ENCODE results near the gene AGPAT2. TPM values are rescaled to one million over a fixed set of nuclear protein-coding genes. Genes with fewer than 3 reads are reported as not detected.
"Not testable (repeated sequence)": the region's sequence is repeated elsewhere in the genome, so short reads cannot be mapped to it uniquely, and the experiment has no call there.

AGPAT2 gene
- total and polyA plus RNA-seq, 2 donors: 9.8 to 78.9 TPM

GRCh38 chr9:136714096-136714892 lies 27.0 kb upstream of the AGPAT2 start:
- no peak overlapping the region for H3K27ac ChIP-seq (ENCODE audit: low read depth)
- DNase-seq (ENCODE audit: extremely low spot score): no peak
- no peak overlapping the region for H3K4me3 ChIP-seq (ENCODE audit: low read depth, low read length)
- 73% methylated on average over 17 of the region's 17 CpGs for WGBS
- no peaks in the 10 kb centered on the region for H3K36me3 ChIP-seq (ENCODE audit: insufficient read depth)
- no peaks in the 10 kb centered on the region for H3K4me1 ChIP-seq (ENCODE audit: insufficient read depth)

- H3K4me1 ChIP-seq (ENCODE audit: insufficient read depth): no peaks in the 10 kb centered on the region
- WGBS: 57% methylated on average over 8 of the region's 8 CpGs
- DNase-seq (ENCODE audit: extremely low spot score): no peak
- no peaks in the 10 kb centered on the region for H3K36me3 ChIP-seq (ENCODE audit: insufficient read depth)
- no peak overlapping the region for H3K27ac ChIP-seq (ENCODE audit: low read depth)
- no peak overlapping the region for H3K4me3 ChIP-seq (ENCODE audit: low read depth, low read length)
Measured at GRCh38 chr9:136713550-136713949, 26.3 kb upstream of the AGPAT2 start.

- WGBS: 11% methylated on average over 56 of the region's 56 CpGs
- H3K4me3 ChIP-seq (ENCODE audit: low read depth, low read length): peak overlapping the region; percentile 47
Measured at GRCh38 chr9:136712690-136713544, 25.7 kb upstream of the AGPAT2 start.

GRCh38 chr9:136711751-136712689 lies 24.8 kb upstream of the AGPAT2 start, which contains the start of gene DIPK1B:
DIPK1B (plus strand) TSS chr9:136712572; CDS start chr9:136712666, 94 bp downstream.
- Histone ChIP-seq H3K4me3 (ENCODE audit: low read depth, low read length) (peak within 1 kb of the TSS; percentile 47), H3K4me1 (ENCODE audit: insufficient read depth) (no peaks in the 10 kb centered on the region), H3K27ac (ENCODE audit: low read depth) (no peak within 1 kb of the TSS), H3K36me3 (ENCODE audit: insufficient read depth) (no peaks in the 10 kb centered on the region)
- WGBS: 1% methylated on average over 115 of the region's 119 CpGs
- DNase-seq (ENCODE audit: extremely low spot score): no peak

More at GRCh38 chr9:136712690-136713544, 25.7 kb upstream of the AGPAT2 start:
- no peaks in the 10 kb centered on the region for H3K36me3 ChIP-seq (ENCODE audit: insufficient read depth)
- H3K27ac ChIP-seq (ENCODE audit: low read depth): no peak overlapping the region
- no peak for DNase-seq (ENCODE audit: extremely low spot score)
- H3K4me1 ChIP-seq (ENCODE audit: insufficient read depth): no peaks in the 10 kb centered on the region

- not testable (repeated sequence) for H3K36me3 ChIP-seq (ENCODE audit: insufficient read depth); DNase-seq (ENCODE audit: extremely low spot score); H3K4me1 ChIP-seq (ENCODE audit: insufficient read depth); H3K27ac ChIP-seq (ENCODE audit: low read depth); H3K4me3 ChIP-seq (ENCODE audit: low read depth, low read length)
- 35% methylated on average over 4 of the region's 4 CpGs for WGBS
Measured at GRCh38 chr9:136711219-136711648, 24.0 kb upstream of the AGPAT2 start.

GRCh38 chr9:136710543-136710942 lies 23.3 kb upstream of the AGPAT2 start:
- Histone ChIP-seq H3K36me3 (ENCODE audit: insufficient read depth) (no peaks in the 10 kb centered on the region), H3K4me3 (ENCODE audit: low read depth, low read length) (no peak overlapping the region), H3K27ac (ENCODE audit: low read depth) (no peak overlapping the region), H3K4me1 (ENCODE audit: insufficient read depth) (no peaks in the 10 kb centered on the region)
- WGBS: 90% methylated on average over 7 of the region's 7 CpGs
- no peak for DNase-seq (ENCODE audit: extremely low spot score)

- no peaks in the 10 kb centered on the region for H3K4me1 ChIP-seq (ENCODE audit: insufficient read depth)
- 90% methylated on average over 24 of the region's 24 CpGs for WGBS
- DNase-seq (ENCODE audit: extremely low spot score): no peak
- H3K4me3 ChIP-seq (ENCODE audit: low read depth, low read length): no peak overlapping the region
- H3K27ac ChIP-seq (ENCODE audit: low read depth): no peak overlapping the region
- H3K36me3 ChIP-seq (ENCODE audit: insufficient read depth): no peaks in the 10 kb centered on the region
Measured at GRCh38 chr9:136709454-136710109, 22.3 kb upstream of the AGPAT2 start.

GRCh38 chr9:136707849-136708517 lies 20.7 kb upstream of the AGPAT2 start:
- DNase-seq (ENCODE audit: extremely low spot score): no peak
- Histone ChIP-seq H3K4me1 (ENCODE audit: insufficient read depth) (no peaks in the 10 kb centered on the region), H3K27ac (ENCODE audit: low read depth) (no peak overlapping the region), H3K4me3 (ENCODE audit: low read depth, low read length) (no peak overlapping the region), H3K36me3 (ENCODE audit: insufficient read depth) (no peaks in the 10 kb centered on the region)
- WGBS: 79% methylated on average over 22 of the region's 22 CpGs

- Histone ChIP-seq H3K4me1 (ENCODE audit: insufficient read depth) (no peaks in the 10 kb centered on the region), H3K4me3 (ENCODE audit: low read depth, low read length) (no peak overlapping the region), H3K36me3 (ENCODE audit: insufficient read depth) (no peaks in the 10 kb centered on the region), H3K27ac (ENCODE audit: low read depth) (no peak overlapping the region)
- DNase-seq (ENCODE audit: extremely low spot score): no peak
- WGBS: 94% methylated on average over 7 of the region's 7 CpGs
Measured at GRCh38 chr9:136707011-136707410, 19.8 kb upstream of the AGPAT2 start.

- no peak for DNase-seq (ENCODE audit: extremely low spot score)
- H3K27ac ChIP-seq (ENCODE audit: low read depth): no peak overlapping the region
- 59% methylated on average over 7 of the region's 7 CpGs for WGBS
- no peaks in the 10 kb centered on the region for H3K4me1 ChIP-seq (ENCODE audit: insufficient read depth)
- no peaks in the 10 kb centered on the region for H3K36me3 ChIP-seq (ENCODE audit: insufficient read depth)
- no peak overlapping the region for H3K4me3 ChIP-seq (ENCODE audit: low read depth, low read length)
Measured at GRCh38 chr9:136705564-136705963, 18.3 kb upstream of the AGPAT2 start.

- H3K27ac ChIP-seq (ENCODE audit: low read depth); H3K36me3 ChIP-seq (ENCODE audit: insufficient read depth); DNase-seq (ENCODE audit: extremely low spot score); H3K4me1 ChIP-seq (ENCODE audit: insufficient read depth); H3K4me3 ChIP-seq (ENCODE audit: low read depth, low read length): not testable (repeated sequence)
- WGBS: 91% methylated on average over 8 of the region's 8 CpGs
Measured at GRCh38 chr9:136704741-136705140, 17.5 kb upstream of the AGPAT2 start.

- H3K27ac ChIP-seq (ENCODE audit: low read depth): no peak overlapping the region
- H3K4me1 ChIP-seq (ENCODE audit: insufficient read depth): no peaks in the 10 kb centered on the region
- whole genome bisulfite sequencing: 80% methylated on average over 12 of the region's 12 CpGs
- DNase-seq (ENCODE audit: extremely low spot score): no peak
- H3K4me3 ChIP-seq (ENCODE audit: low read depth, low read length): no peak overlapping the region
- H3K36me3 ChIP-seq (ENCODE audit: insufficient read depth): no peaks in the 10 kb centered on the region
Measured at GRCh38 chr9:136703276-136703860, 16.1 kb upstream of the AGPAT2 start.
